DMS153 treated with DMSO at 0.1 percent for 48 hours (cell line): ENCODE measurements around the gene DSCAML1.
"Not testable (repeated sequence)": the region's sequence is repeated elsewhere in the genome, so short reads cannot be mapped to it uniquely, and the experiment has no call there.

Source experiments
- DNase-seq: peaks from one replicate; lab custom pipeline; 2025; ENCODE audit not compliant: unreplicated experiment; lab: John Stamatoyannopoulos, UW

DSCAML1 gene

GRCh38 chr11:117819096-117820040, 22.4 kb upstream of the DSCAML1 start:
- peak; percentile 75 for DNase-seq

DNA sequence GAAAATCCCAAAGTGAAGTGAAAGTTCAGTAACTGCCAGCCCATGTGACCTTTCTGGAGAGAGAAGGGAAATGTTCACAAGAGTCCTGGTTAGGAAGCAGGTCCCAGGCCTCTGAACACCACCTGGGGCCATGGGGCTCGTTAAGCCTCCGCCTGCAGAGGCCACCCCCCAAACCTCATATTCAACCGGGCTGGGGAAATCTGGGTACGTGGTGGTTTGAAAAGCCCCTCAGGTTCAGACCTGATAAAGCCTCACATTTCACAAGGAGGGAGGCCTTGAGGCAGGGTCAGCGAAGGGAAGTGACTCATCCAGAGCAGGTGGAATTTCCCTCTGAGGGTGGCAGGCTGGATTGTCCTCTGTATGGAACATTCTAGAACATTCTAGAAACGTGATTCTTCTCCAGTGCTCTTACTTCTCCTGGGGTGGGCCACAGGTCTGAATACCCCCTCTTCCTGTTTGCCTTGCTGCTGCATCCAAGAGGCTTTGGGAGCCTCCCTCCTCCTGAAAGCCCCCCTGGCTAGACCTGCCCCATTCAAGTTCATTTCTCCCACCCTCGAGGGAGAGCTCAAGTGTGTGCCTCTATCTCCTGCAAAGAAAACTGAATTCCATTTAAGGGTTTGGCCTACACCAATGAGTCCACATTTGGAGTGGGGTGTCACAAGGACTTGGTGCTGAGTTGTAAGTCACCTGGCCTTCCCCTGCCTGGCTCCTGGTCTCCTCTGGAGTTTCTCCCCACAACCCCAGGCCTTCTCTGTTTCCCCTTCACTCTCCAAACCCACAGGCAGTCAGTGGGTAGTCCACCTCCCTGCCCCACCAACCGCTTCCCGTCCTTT, 21.2 kb upstream of the DSCAML1 start:
- DNase-seq = no peak

GRCh38 chr11:117817368-117818040, 20.5 kb upstream of the DSCAML1 start:
- DNase-seq = peak; percentile 55

DNA sequence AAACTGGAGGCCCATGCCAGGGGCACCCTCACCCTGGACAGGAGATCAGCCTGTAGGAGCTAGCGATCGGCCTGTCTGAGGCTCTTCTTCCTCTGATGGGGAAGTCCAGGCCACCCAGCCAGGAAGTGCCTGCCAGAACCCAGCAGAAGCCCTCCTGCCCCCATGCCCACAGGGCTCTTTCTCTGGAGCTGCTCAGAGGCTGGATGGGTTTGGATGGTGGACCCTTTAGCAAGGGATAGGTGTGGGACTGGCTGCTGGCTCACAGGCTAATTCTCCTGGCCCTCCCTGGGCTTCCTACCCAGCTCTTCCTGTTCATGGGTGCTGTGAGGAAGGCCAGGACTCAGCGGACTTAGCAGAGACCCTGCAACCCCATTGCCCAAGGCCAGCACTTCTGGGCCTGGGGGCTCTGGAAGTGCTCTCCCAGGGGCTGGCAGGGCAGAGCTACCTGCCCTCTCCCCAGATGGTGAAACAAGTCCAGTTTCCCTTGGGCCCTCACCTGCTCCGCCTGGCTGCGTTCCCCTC, 19.9 kb upstream of the DSCAML1 start:
- no peak for DNase-seq

DNA sequence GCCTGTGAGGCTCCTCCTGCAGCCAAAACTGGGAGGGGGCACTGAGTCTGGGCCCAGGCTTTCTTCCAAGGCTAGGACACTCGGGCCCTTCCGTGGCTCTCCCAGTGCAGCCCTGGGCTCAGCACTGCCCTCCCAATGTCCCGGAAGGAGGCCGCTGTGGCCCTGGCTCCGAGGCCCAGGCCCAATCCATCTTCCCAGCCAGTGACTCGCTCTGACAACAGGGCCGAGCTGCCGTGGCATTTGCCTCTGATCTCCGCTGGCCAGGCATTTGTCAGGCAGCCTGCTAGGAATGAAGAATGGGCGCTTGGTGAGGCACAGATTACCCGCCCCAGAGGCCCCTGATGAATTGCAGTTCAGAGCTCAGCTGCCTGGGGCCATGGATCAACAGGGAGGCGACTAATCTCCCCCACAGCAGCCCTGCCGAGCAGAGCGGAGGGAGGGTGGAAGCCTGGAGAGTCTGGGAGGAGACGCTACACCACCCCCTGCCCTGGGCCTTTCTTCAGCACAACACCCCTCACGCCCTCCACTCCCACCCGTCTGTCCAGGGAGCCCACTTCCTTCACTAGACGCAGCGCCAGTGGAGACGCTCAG, 19.2 kb upstream of the DSCAML1 start:
- DNase-seq = no peak

DNA sequence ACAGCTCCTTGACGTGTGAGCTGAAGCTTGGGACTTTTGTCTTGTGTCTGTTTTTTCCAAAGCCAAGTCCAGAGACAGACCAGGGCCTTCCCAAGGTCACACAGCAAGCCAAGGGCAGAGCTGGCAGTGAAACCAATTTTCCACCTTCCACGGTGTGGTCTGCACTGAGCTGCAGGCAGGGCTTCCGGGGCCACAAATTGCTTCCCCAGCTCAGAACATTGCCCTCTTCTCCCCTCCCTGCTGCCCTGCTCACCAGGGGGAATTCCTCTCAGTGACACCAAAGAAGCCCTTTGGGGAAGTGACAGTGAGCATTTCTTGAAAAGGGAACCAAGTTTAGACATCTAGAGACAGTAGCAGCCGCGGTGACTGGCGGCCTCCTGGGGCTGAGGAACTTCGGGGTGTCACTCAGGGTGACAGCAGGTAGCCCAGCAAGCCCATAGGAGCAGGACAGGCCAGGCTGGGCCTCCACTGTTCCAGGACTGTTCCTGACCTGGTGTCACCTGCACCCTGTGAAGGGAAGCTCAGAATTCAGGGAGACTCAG, 18.3 kb upstream of the DSCAML1 start:
- no peak for DNase-seq

- peak; percentile 92 for DNase-seq
Measured at GRCh38 chr11:117814766-117815261, 17.8 kb upstream of the DSCAML1 start.

GRCh38 chr11:117814204-117814765, 17.3 kb upstream of the DSCAML1 start:
- DNase-seq = no peak

DNA sequence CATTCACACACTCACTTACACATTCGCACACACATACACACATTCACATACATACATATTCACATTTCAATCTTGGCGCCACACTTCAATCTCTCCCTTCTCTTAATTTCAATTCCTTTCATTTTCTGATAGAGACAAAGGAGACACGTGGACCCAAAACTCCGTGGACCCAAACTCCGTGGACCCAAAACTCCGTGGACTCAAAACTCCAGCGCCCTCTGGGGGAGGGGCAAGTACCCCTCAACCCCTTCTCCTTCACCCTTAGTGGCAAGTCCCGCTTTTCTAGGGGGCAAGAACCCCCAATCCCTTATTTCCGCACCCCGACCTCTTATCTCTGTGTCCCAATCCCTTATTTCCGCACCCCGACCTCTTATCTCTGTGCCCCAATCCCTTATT, 13.0 kb upstream of the DSCAML1 start:
- DNase-seq = not testable (repeated sequence)

DNA sequence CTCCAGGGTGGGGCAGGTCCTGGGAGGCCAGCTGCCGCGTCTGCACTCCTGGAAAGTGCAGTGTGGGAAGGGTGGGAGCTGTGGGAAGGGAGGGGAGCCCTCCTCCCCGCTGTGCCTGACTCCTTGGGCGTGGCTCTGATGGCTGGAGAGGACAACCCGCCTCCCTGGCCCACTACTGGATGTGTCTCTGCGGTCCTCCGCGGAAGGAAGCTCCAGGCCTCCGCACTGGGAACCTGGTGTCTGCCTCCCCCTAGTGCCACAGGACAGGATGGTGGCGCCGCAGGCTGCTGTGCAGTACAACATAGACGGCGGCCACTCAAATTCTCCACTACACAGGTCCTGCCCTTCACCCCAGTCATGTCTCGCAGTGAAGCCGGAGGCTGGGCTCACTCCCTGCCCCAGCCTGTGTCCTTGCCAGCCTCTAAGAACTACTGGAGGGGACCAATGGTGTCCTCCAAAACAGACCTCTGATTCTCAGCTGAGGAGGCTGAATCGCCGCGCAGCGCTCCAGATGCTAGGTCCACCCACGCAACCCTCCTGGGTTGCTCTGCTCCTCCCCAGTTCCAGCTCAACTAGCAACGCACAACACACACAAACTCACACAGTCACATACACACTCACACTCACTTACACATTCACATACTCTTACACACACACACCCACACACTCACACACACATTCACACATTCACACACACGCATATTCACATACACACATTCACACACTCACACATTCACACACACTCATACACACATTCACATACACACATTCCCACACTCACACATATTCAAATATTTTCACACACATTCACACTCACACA, 12.4 kb upstream of the DSCAML1 start:
- peak; percentile 76 for DNase-seq

- DNase-seq = no peak
Measured at GRCh38 chr11:117808784-117809183, 11.8 kb upstream of the DSCAML1 start.

DNA sequence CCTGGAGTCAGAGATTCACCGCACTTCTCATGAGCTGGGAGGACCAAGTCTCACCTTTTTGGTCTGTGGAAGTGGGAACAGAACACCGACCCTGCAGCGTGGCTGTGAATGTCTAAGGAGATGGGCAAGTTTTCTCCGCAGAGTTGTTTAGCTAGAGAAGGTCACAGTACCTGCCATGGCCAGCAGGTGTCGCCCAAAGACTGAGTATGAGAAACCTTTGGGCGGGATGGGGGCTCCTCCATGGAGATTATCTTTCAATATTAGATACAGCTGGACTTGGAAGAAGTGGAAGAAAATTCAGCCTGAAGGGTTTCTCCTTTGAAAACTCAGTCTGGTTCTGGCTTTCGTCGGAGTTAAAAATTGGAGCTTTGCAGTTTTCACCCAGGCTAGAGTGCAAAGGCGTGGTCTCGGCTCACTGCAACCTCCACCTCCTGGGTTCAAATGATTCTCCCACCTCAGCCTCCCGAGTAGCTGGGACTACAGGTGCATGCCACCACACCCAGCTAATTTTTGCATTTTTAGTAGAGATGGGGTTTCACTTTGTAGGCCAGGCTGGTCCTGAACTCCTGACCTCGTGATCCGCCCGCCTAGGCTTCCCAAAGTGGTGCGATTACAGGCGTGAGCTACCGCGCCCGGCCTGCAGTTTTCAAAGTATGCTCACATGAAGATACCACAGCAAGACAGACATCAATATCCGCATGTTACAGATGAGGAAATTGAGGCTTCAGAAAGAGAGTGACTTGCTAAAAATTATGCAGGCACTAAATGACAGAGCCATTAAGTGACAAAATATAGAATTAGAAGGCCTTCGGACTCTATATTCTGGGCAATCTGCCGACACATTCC, 10.7 kb upstream of the DSCAML1 start:
- DNase-seq = peak; percentile 54

DNA sequence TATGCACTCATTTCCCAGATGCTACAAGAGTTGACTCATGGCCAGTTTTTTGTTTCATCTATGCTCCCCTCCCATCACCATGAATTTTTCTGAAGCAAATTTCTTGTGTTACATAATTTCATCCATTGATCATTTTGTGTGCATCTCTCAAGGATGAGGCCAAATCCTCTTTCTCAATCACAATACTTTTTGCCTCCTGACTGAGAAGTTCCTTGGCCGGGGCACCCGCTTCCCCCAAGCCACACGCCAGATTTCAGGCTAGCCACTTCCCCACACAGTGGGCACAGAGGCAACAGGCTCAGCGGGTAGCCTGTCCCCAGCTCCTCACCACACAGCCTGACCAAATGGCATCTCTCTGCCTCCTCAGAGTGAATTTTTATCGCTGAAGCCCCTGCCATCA, 9.8 kb upstream of the DSCAML1 start:
- no peak for DNase-seq

- DNase-seq = no peak
Measured at GRCh38 chr11:117805045-117805444, 8.0 kb upstream of the DSCAML1 start.

- no peak for DNase-seq
Measured at GRCh38 chr11:117803896-117804295, 6.9 kb upstream of the DSCAML1 start.

DNA sequence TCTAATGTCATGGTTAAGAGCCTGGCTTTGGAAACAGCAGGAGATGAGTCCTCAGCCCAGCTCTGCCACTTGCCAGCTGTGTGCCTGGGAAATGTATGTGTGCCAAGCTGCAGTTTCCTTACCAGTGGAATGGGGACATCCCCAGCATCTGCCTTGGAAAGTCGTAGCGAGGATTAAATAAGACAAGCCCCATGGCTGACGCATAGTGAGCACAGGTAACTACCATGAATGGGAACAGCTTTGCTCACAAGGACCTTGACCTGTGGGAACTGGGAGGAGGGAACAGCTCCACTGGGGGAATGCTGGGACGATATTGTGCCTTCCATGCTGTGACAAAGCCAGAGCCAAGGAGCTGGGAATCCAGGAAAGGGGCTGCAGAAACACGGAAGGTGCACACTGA, 2.6 kb upstream of the DSCAML1 start:
- DNase-seq = no peak

- no peak for DNase-seq
Measured at GRCh38 chr11:117796456-117796871, 552 bp downstream of the DSCAML1 start.
